GM23248 (cell line): ENCODE measurements around the gene CTNNA2.

Experiments
- EZH2 ChIP-seq: fragments of 200-600 bp; sonication (generic); IDR thresholded peaks from 2 replicates; pipeline ENCODE4 v1.6.1; 2018; ENCODE audit warnings: antibody characterized with exemption, mild to moderate bottlenecking; ENCODE audit not compliant: insufficient read depth, poor library complexity, severe bottlenecking
- EZH2phosphoT487 ChIP-seq: fragments of 200-600 bp; sonication (generic); IDR thresholded peaks from 2 replicates; pipeline ENCODE4 v1.6.1; 2018; ENCODE audit warnings: antibody characterized with exemption, moderate library complexity, mild to moderate bottlenecking, low read depth; ENCODE audit not compliant: insufficient read depth

GRCh38 chr2:79619976-79620375 lies 107.1 kb downstream of the CTNNA2 start:
- TF ChIP-seq EZH2 (no peak), EZH2phosphoT487 (no peak)
